Measurements from ENCODE around the gene KLHL29.

- TF ChIP-seq EZH2 (IDR thresholded peaks at IDR 0.05; ENCODE audit: borderline replicate concordance, insufficient read depth, low read depth, low read length, poor library complexity, severe bottlenecking) (no peak), CTCF (IDR thresholded peaks at IDR 0.05) (no peak)
These were observed 99.8 kb downstream of the KLHL29 start for GRCh38 chr2:23484767-23485166.

Data from B cell (primary cell).